ENCODE data around the gene GAB2. TPM values are rescaled to one million over a fixed set of nuclear protein-coding genes. Genes with fewer than 3 reads are reported as not detected.

Gene GAB2
- total and polyA plus RNA-seq, 2 donors (not counting 1 experiment from before 2014, with no cell fraction given) = 5.8 to 85.9 TPM

- ATAC-seq (ENCODE audit: low read depth) = no peak
- CTCF ChIA-PET = no interaction called here
- H3K27ac Mint-ChIP-seq = no peak overlapping the region
- Histone ChIP-seq H4K20me1 (ENCODE audit: control insufficient read depth, insufficient read depth, low read length, poor library complexity, severe bottlenecking) (no peaks in the 10 kb centered on the region), H3K4me2 (replicated peaks; ENCODE audit: low read depth, low read length, poor library complexity, severe bottlenecking) (no peak overlapping the region), H3K79me2 (ENCODE audit: control insufficient read depth, insufficient read depth, low read length) (peaks cover 17% of the 10 kb centered on the region), H3K36me3 (replicated peaks in 1 of 2; ENCODE audit: control extremely low read depth in 1 of 2, control insufficient read depth in 1 of 2, extremely low read depth in 1 of 2, insufficient read depth in 2 of 2, low read length in 1 of 2) (no peaks in the 10 kb centered on the region), H3K27ac (ENCODE audit: low read length in 2 of 2) (no peak overlapping the region), H3K4me3 (ENCODE audit: control extremely low read depth in 1 of 5, extremely low read depth in 1 of 5, insufficient read depth in 1 of 5, low read depth in 2 of 5, low read length in 4 of 5) (no peak overlapping the region), H3K9me3 (ENCODE audit: control extremely low read depth in 1 of 3, control insufficient read depth in 2 of 3, insufficient read depth in 1 of 3, low read length in 2 of 3) (no peaks in the 10 kb centered on the region), H2AFZ (ENCODE audit: insufficient read depth, low read depth, low read length, poor library complexity, severe bottlenecking) (no peak overlapping the region), H3K27me3 (replicated peaks in 1 of 4; ENCODE audit: control extremely low read depth in 1 of 4, control insufficient read depth in 3 of 4, insufficient read depth in 4 of 4, low read length in 3 of 4) (no peaks in the 10 kb centered on the region), H3K4me1 (ENCODE audit: control insufficient read depth in 2 of 2, insufficient read depth in 2 of 2, low read length in 2 of 2) (peaks cover 19 to 28% of the 10 kb centered on the region in 2 donors), H3K9ac (ENCODE audit: low read length) (no peak overlapping the region)
- 100% methylated on average over 1 of the region's 7 CpGs for WGBS (ENCODE audit: insufficient coverage)
- POLR2A ChIA-PET = no interaction called here
- H3K27me3 Mint-ChIP-seq = no peaks in the 10 kb centered on the region
- DNase-seq = no peak
- no peak for TF ChIP-seq EZH2 (IDR thresholded peaks at IDR 0.05; ENCODE audit: borderline replicate concordance, insufficient read depth, low read depth, low read length, poor library complexity, severe bottlenecking)
- TF ChIP-seq CTCF (IDR thresholded peaks at IDR 0.05) = no peak
- intact Hi-C loops (cut with micrococcal nuclease) = no loop called here
- peaks cover 3% of the 10 kb centered on the region for H3K9me3 Mint-ChIP-seq (ENCODE audit: insufficient read depth)
- peaks cover 48% of the 10 kb centered on the region for H3K4me1 Mint-ChIP-seq
- H3K4me3 Mint-ChIP-seq = no peak overlapping the region
Observed at GRCh38 chr11:78354408-78355308, 63.0 kb downstream of the GAB2 start.
